GM18867 (cell line): ENCODE measurements around the gene OR5P2.
A peak's percentile ranks its signal among the peaks of the same experiment; 100 is the strongest.
"Not testable (repeated sequence)": the region's sequence is repeated elsewhere in the genome, so short reads cannot be mapped to it uniquely, and the experiment has no call there.

Source experiments
- ATAC-seq: cut with Tn5 transposase; IDR thresholded peaks from one replicate; pipeline ENCODE4 v1.9.1; 2021; ENCODE audit warnings: mild to moderate bottlenecking, moderate library complexity; ENCODE audit not compliant: unreplicated experiment

Gene OR5P2

GRCh38 chr11:7796842-7797241 lies at the start of gene OR5P2:
Gene OR5P2 (minus strand): TSS chr11:7796942. CDS start chr11:7796942, 0 bp downstream.
- ATAC-seq = no peak

GRCh38 chr11:7846003-7846402 lies 49.3 kb upstream of the OR5P2 start:
- no peak for ATAC-seq

GRCh38 chr11:7844986-7845385 lies 48.2 kb upstream of the OR5P2 start:
- no peak for ATAC-seq

- no peak for ATAC-seq
Observed at GRCh38 chr11:7844521-7844920, 47.8 kb upstream of the OR5P2 start.

- no peak for ATAC-seq
Observed at GRCh38 chr11:7840578-7840977, 43.8 kb upstream of the OR5P2 start.

GRCh38 chr11:7833527-7833926 lies 36.8 kb upstream of the OR5P2 start:
- no peak for ATAC-seq

- ATAC-seq = no peak
Observed at GRCh38 chr11:7830740-7831139, 34.0 kb upstream of the OR5P2 start, which contains the start of gene OR5P3. Gene OR5P3 (minus strand): TSS chr11:7830840.

- ATAC-seq = no peak
Observed at GRCh38 chr11:7826324-7826723, 29.6 kb upstream of the OR5P2 start.

- not testable (repeated sequence) for ATAC-seq
Observed at GRCh38 chr11:7820417-7820816, 23.7 kb upstream of the OR5P2 start.

- not testable (repeated sequence) for ATAC-seq
Observed at GRCh38 chr11:7814897-7815296, 18.2 kb upstream of the OR5P2 start.

- not testable (repeated sequence) for ATAC-seq
Observed at GRCh38 chr11:7810301-7810700, 13.6 kb upstream of the OR5P2 start.

- no peak for ATAC-seq
Observed at GRCh38 chr11:7793233-7793632, 3.5 kb downstream of the OR5P2 start.

GRCh38 chr11:7787239-7787638 lies 9.5 kb downstream of the OR5P2 start:
- peak; percentile 100 for ATAC-seq

GRCh38 chr11:7775689-7776088 lies 21.1 kb downstream of the OR5P2 start:
- ATAC-seq = no peak

GRCh38 chr11:7764301-7764700 lies 32.4 kb downstream of the OR5P2 start:
- ATAC-seq = not testable (repeated sequence)

GRCh38 chr11:7759010-7759409 lies 37.7 kb downstream of the OR5P2 start:
- ATAC-seq = peak; percentile 59

- no peak for ATAC-seq
Observed at GRCh38 chr11:7749456-7749855, 47.3 kb downstream of the OR5P2 start.
